Mammary epithelial cell (primary cell): ENCODE results near the gene ACADVL.

Experiments used
- CTCF ChIP-seq, 2 donors: IDR thresholded peaks in 1 of 2; conservative IDR thresholded peaks in 1 of 2; 2 replicates each; pipeline ENCODE4 v1.5.1; 2011 to 2012; ENCODE audit warnings: inconsistent platforms in 2 of 2, low read length in 2 of 2, mild to moderate bottlenecking in 2 of 2, control low read depth in 1 of 2, low read depth in 1 of 2; ENCODE audit not compliant: insufficient read depth in 1 of 2; ENCODE audit errors: extremely low read depth in 1 of 2
- EZH2 ChIP-seq: IDR thresholded peaks from 2 replicates; pipeline ENCODE4 v1.6.1; 2012; ENCODE audit warnings: low read length, inconsistent platforms, borderline replicate concordance

- TF ChIP-seq CTCF (conservative IDR thresholded peaks at IDR 0.05 in 1 of 2, IDR thresholded peaks at IDR 0.05 in 1 of 2; ENCODE audit: extremely low read depth in 1 of 2, insufficient read depth in 1 of 2, low read depth in 1 of 2, low read length in 2 of 2) (no peak), EZH2 (no peak)
Measured at GRCh38 chr17:7262192-7262934, 42.6 kb downstream of the ACADVL start, which contains the start of gene CLDN7.
